IPS-18a (cell line): ENCODE data around the gene ABCG1.

Experiments used
- H3K27ac ChIP-seq: one replicate; pipeline ENCODE4 v1.5.1; 2013; ENCODE audit warnings: low read length
- H3K27me3 ChIP-seq: one replicate; pipeline ENCODE4 v1.6.1; 2013; ENCODE audit warnings: mild to moderate bottlenecking, low read length; ENCODE audit not compliant: control insufficient read depth, insufficient read depth
- H3K36me3 ChIP-seq: one replicate; pipeline ENCODE4 v1.6.1; 2013; ENCODE audit warnings: low read depth, low read length; ENCODE audit not compliant: control insufficient read depth
- H3K4me1 ChIP-seq: one replicate; pipeline ENCODE4 v1.6.1; 2013; ENCODE audit warnings: low read depth, low read length; ENCODE audit not compliant: control insufficient read depth
- H3K4me3 ChIP-seq: one replicate; pipeline ENCODE4 v1.5.1; 2013; ENCODE audit warnings: low read length
- H3K9ac ChIP-seq: one replicate; pipeline ENCODE4 v1.6.1; 2013; ENCODE audit warnings: mild to moderate bottlenecking, low read length, moderate library complexity
- H3K9me3 ChIP-seq: one replicate; pipeline ENCODE4 v1.6.1; 2013; ENCODE audit warnings: low read depth, low read length; ENCODE audit not compliant: control insufficient read depth

Gene ABCG1

GRCh38 chr21:42238185-42238934, 19.4 kb downstream of the ABCG1 start:
- no peak overlapping the region for H3K4me3 ChIP-seq
- H3K9me3 ChIP-seq = no peaks in the 10 kb centered on the region
- no peaks in the 10 kb centered on the region for H3K36me3 ChIP-seq
- no peak overlapping the region for H3K27ac ChIP-seq
- H3K27me3 ChIP-seq = peaks cover 41% of the 10 kb centered on the region
- H3K9ac ChIP-seq = no peak overlapping the region
- peaks cover 30% of the 10 kb centered on the region for H3K4me1 ChIP-seq

- H3K27me3 ChIP-seq = peaks cover 29% of the 10 kb centered on the region
- H3K4me3 ChIP-seq = no peak overlapping the region
- no peaks in the 10 kb centered on the region for H3K9me3 ChIP-seq
- H3K27ac ChIP-seq = no peak overlapping the region
- H3K9ac ChIP-seq = no peak overlapping the region
- no peaks in the 10 kb centered on the region for H3K36me3 ChIP-seq
- H3K4me1 ChIP-seq = peaks cover 21% of the 10 kb centered on the region
Observed at GRCh38 chr21:42239556-42239955, 20.6 kb downstream of the ABCG1 start.

GRCh38 chr21:42239973-42240372, 21.0 kb downstream of the ABCG1 start:
- H3K4me1 ChIP-seq = peaks cover 21% of the 10 kb centered on the region

GRCh38 chr21:42242611-42243010, 23.7 kb downstream of the ABCG1 start:
- H3K36me3 ChIP-seq = no peaks in the 10 kb centered on the region
- no peak overlapping the region for H3K9ac ChIP-seq
- H3K27ac ChIP-seq = no peak overlapping the region
- H3K4me3 ChIP-seq = no peak overlapping the region
- H3K27me3 ChIP-seq = peaks cover 1% of the 10 kb centered on the region
- H3K9me3 ChIP-seq = no peaks in the 10 kb centered on the region
- H3K4me1 ChIP-seq = no peaks in the 10 kb centered on the region

More at GRCh38 chr21:42239973-42240372, 21.0 kb downstream of the ABCG1 start:
- H3K27ac ChIP-seq = no peak overlapping the region
- no peak overlapping the region for H3K9ac ChIP-seq
- H3K4me3 ChIP-seq = no peak overlapping the region
- no peaks in the 10 kb centered on the region for H3K36me3 ChIP-seq
- peaks cover 28% of the 10 kb centered on the region for H3K27me3 ChIP-seq
- H3K9me3 ChIP-seq = no peaks in the 10 kb centered on the region

GRCh38 chr21:42243026-42243425, 24.1 kb downstream of the ABCG1 start:
- Histone ChIP-seq H3K9ac (no peak overlapping the region), H3K27me3 (no peaks in the 10 kb centered on the region), H3K9me3 (no peaks in the 10 kb centered on the region), H3K4me3 (no peak overlapping the region), H3K27ac (no peak overlapping the region), H3K36me3 (no peaks in the 10 kb centered on the region), H3K4me1 (no peaks in the 10 kb centered on the region)

GRCh38 chr21:42245331-42246193, 26.6 kb downstream of the ABCG1 start:
- no peak overlapping the region for H3K4me3 ChIP-seq
- H3K9ac ChIP-seq = no peak overlapping the region
- no peaks in the 10 kb centered on the region for H3K9me3 ChIP-seq
- H3K4me1 ChIP-seq = no peaks in the 10 kb centered on the region
- H3K36me3 ChIP-seq = no peaks in the 10 kb centered on the region
- no peak overlapping the region for H3K27ac ChIP-seq
- no peaks in the 10 kb centered on the region for H3K27me3 ChIP-seq

GRCh38 chr21:42247716-42248115, 28.8 kb downstream of the ABCG1 start:
- Histone ChIP-seq H3K4me3 (no peak overlapping the region), H3K9ac (no peak overlapping the region)

GRCh38 chr21:42248241-42248640, 29.3 kb downstream of the ABCG1 start:
- Histone ChIP-seq H3K27ac (no peak overlapping the region), H3K9ac (no peak overlapping the region), H3K36me3 (no peaks in the 10 kb centered on the region), H3K4me1 (no peaks in the 10 kb centered on the region), H3K4me3 (no peak overlapping the region), H3K27me3 (no peaks in the 10 kb centered on the region), H3K9me3 (no peaks in the 10 kb centered on the region)

More at GRCh38 chr21:42247716-42248115, 28.8 kb downstream of the ABCG1 start:
- no peaks in the 10 kb centered on the region for H3K27me3 ChIP-seq
- no peaks in the 10 kb centered on the region for H3K36me3 ChIP-seq
- no peaks in the 10 kb centered on the region for H3K9me3 ChIP-seq
- H3K4me1 ChIP-seq = no peaks in the 10 kb centered on the region
- H3K27ac ChIP-seq = no peak overlapping the region

GRCh38 chr21:42248783-42249597, 30.1 kb downstream of the ABCG1 start:
- H3K9me3 ChIP-seq = no peaks in the 10 kb centered on the region
- no peaks in the 10 kb centered on the region for H3K36me3 ChIP-seq
- H3K9ac ChIP-seq = no peak overlapping the region
- no peaks in the 10 kb centered on the region for H3K4me1 ChIP-seq
- no peak overlapping the region for H3K27ac ChIP-seq
- H3K27me3 ChIP-seq = no peaks in the 10 kb centered on the region
- H3K4me3 ChIP-seq = no peak overlapping the region

- no peak overlapping the region for H3K27ac ChIP-seq
- no peaks in the 10 kb centered on the region for H3K36me3 ChIP-seq
- no peak overlapping the region for H3K9ac ChIP-seq
- H3K4me1 ChIP-seq = no peaks in the 10 kb centered on the region
- no peak overlapping the region for H3K4me3 ChIP-seq
- no peaks in the 10 kb centered on the region for H3K27me3 ChIP-seq
- H3K9me3 ChIP-seq = no peaks in the 10 kb centered on the region
Observed at GRCh38 chr21:42250422-42251403, 31.8 kb downstream of the ABCG1 start.
